B cell (primary cell): ENCODE data around the gene ESYT1. TPM values are rescaled to one million over a fixed set of nuclear protein-coding genes. Genes with fewer than 3 reads are reported as not detected.
A peak's percentile ranks its signal among the peaks of the same experiment; 100 is the strongest.

Experiments
- ATAC-seq: fragments of 200-7000 bp; cut with Tn5 transposase; one replicate; pipeline ENCODE4 v1.10.0; 2021; ENCODE audit warnings: low read depth, mild to moderate bottlenecking, moderate number of reproducible peaks, moderate library complexity
- CTCF ChIA-PET: fragments of 350-600 bp; sonication (Branson Sonifier 250); formaldehyde crosslinking; loops from one replicate; lab custom pipeline; 2021; ENCODE audit warnings: antibody characterized with exemption, inconsistent platforms; lab: Charles Lee
- POLR2A ChIA-PET: fragments of 350-600 bp; sonication (Branson Sonifier 250); formaldehyde crosslinking; loops from one replicate; lab custom pipeline; 2021; ENCODE audit warnings: antibody characterized with exemption; lab: Charles Lee
- DNase-seq: peaks from one replicate; pipeline ENCODE4 v3.0.0; 2013
- H2AFZ ChIP-seq: 2 replicates; pipeline ENCODE4 v1.6.1; 2012; ENCODE audit warnings: mild to moderate bottlenecking, low read depth, low read length; ENCODE audit not compliant: insufficient read depth, poor library complexity, severe bottlenecking
- H3K27ac ChIP-seq, 2 donors: 1 replicate in 1 of 2; 2 replicates in 1 of 2; pipeline ENCODE4 v1.5.1; 2012 to 2013; ENCODE audit warnings: low read length in 2 of 2, mild to moderate bottlenecking in 2 of 2, moderate library complexity in 1 of 2
- H3K27me3 ChIP-seq, 4 experiments: fragments of 200-600 bp in 1 of 4; sonication (generic) in 1 of 4; replicated peaks in 1 of 4; 1 replicate in 2 of 4; 2 replicates in 2 of 4; pipeline versions ENCODE4 v1.6.1 to v1.7.0; 2013 to 2016; ENCODE audit warnings: low read length in 3 of 4, mild to moderate bottlenecking in 2 of 4, mixed read lengths in 1 of 4, moderate library complexity in 1 of 4; ENCODE audit not compliant: insufficient read depth in 4 of 4, control insufficient read depth in 3 of 4; ENCODE audit errors: control extremely low read depth in 1 of 4
- H3K36me3 ChIP-seq, 2 experiments: replicated peaks in 1 of 2; 1 replicate in 1 of 2; 2 replicates in 1 of 2; pipeline versions ENCODE4 v1.6.1 to v1.7.1; 2013; ENCODE audit warnings: low read length in 1 of 2; ENCODE audit not compliant: insufficient read depth in 2 of 2, control insufficient read depth in 1 of 2; ENCODE audit errors: control extremely low read depth in 1 of 2, extremely low read depth in 1 of 2
- H3K4me1 ChIP-seq, 2 donors: fragments of 200-600 bp in 1 of 2; sonication (generic) in 1 of 2; 1 replicate in 1 of 2; 2 replicates in 1 of 2; pipeline versions ENCODE4 v1.5.1 to v1.6.1; 2013 to 2017; ENCODE audit warnings: low read length in 2 of 2; ENCODE audit not compliant: control insufficient read depth in 2 of 2, insufficient read depth in 2 of 2
- H3K4me2 ChIP-seq: replicated peaks from 2 replicates; pipeline ENCODE3; 2012; ENCODE audit warnings: mild to moderate bottlenecking, low read depth, low read length; ENCODE audit not compliant: poor library complexity, severe bottlenecking
- H3K4me3 ChIP-seq, 5 experiments: fragments of 200-600 bp in 1 of 5; sonication (generic) in 1 of 5; 1 replicate in 3 of 5; 2 replicates in 2 of 5; pipeline versions ENCODE4 v1.5.1 to v1.7.0; 2011 to 2016; ENCODE audit warnings: low read length in 4 of 5, mild to moderate bottlenecking in 4 of 5, low read depth in 2 of 5, control low read depth in 1 of 5, moderate library complexity in 1 of 5; ENCODE audit not compliant: insufficient read depth in 1 of 5; ENCODE audit errors: control extremely low read depth in 1 of 5, extremely low read depth in 1 of 5
- H3K79me2 ChIP-seq: fragments of 200-600 bp; sonication (generic); one replicate; pipeline ENCODE4 v1.6.0; 2016; ENCODE audit warnings: low read length; ENCODE audit not compliant: control insufficient read depth, insufficient read depth
- H3K9ac ChIP-seq: fragments of 200-600 bp; sonication (generic); 2 replicates; pipeline ENCODE4 v1.6.1; 2017; ENCODE audit warnings: mild to moderate bottlenecking, low read length, moderate library complexity
- H3K9me3 ChIP-seq, 3 donors: one replicate each; pipeline versions ENCODE4 v1.6.1 to v1.7.1; 2013; ENCODE audit warnings: low read length in 2 of 3; ENCODE audit not compliant: control insufficient read depth in 2 of 3, insufficient read depth in 1 of 3; ENCODE audit errors: control extremely low read depth in 1 of 3
- H4K20me1 ChIP-seq: 2 replicates; pipeline ENCODE4 v1.6.0; 2012; ENCODE audit warnings: mild to moderate bottlenecking, low read length; ENCODE audit not compliant: insufficient read depth, control insufficient read depth, poor library complexity, severe bottlenecking
- H3K27ac Mint-ChIP-seq: one replicate; pipeline ENCODE4 v1.8.0; 2021; ENCODE audit warnings: mixed read lengths
- H3K27me3 Mint-ChIP-seq: one replicate; pipeline ENCODE4 v1.8.0; 2021; ENCODE audit warnings: mixed read lengths
- H3K4me1 Mint-ChIP-seq: one replicate; pipeline ENCODE4 v1.8.0; 2021; ENCODE audit warnings: mixed read lengths
- H3K4me3 Mint-ChIP-seq: one replicate; pipeline ENCODE4 v1.8.0; 2021; ENCODE audit warnings: mixed read lengths
- H3K9me3 Mint-ChIP-seq: one replicate; pipeline ENCODE4 v1.8.0; 2022; ENCODE audit warnings: mixed read lengths; ENCODE audit not compliant: insufficient read depth
- CTCF ChIP-seq: fragments of 200-600 bp; IDR thresholded peaks from one replicate; pipeline ENCODE4 v1.8.0; 2022; ENCODE audit warnings: antibody characterized with exemption, mild to moderate bottlenecking
- EZH2 ChIP-seq: IDR thresholded peaks from 2 replicates; pipeline ENCODE4 v1.6.1; 2012; ENCODE audit warnings: borderline replicate concordance, low read depth, mild to moderate bottlenecking, moderate library complexity, low read length; ENCODE audit not compliant: insufficient read depth, poor library complexity, severe bottlenecking
- WGBS: methylation state at CpG from one replicate; pipeline ENCODE4 v1.1.5; 2013; ENCODE audit warnings: missing lambda C conversion rate; ENCODE audit not compliant: insufficient coverage; 5-methylcytosine and 5-hydroxymethylcytosine counted together
- intact Hi-C: fragments of 100-400 bp; cut with micrococcal nuclease; formaldehyde crosslinking; loops from one replicate; pipeline ENCODE4 v1.10.0; 2022
- polyA plus RNA-seq: library from polyadenylated mRNA; depleted of rRNA; stranded (reverse); fragments of >200 nt; gene quantifications from 2 replicates; pipeline ENCODE4 v1.2.3, GENCODE V29; 2012
- total RNA-seq, 2 donors: library from RNA; stranded (reverse); fragments of 120-200 nt in 1 of 2; gene quantifications; 1 replicate in 1 of 2; 2 replicates in 1 of 2; pipeline versions ENCODE4 v1.2.3 to v1.2.4, GENCODE V29; 2013 to 2022

The ESYT1 gene
- total and polyA plus RNA-seq, 2 donors (not counting 1 experiment from before 2014, with no cell fraction given), result 154 to 162 TPM

DNA sequence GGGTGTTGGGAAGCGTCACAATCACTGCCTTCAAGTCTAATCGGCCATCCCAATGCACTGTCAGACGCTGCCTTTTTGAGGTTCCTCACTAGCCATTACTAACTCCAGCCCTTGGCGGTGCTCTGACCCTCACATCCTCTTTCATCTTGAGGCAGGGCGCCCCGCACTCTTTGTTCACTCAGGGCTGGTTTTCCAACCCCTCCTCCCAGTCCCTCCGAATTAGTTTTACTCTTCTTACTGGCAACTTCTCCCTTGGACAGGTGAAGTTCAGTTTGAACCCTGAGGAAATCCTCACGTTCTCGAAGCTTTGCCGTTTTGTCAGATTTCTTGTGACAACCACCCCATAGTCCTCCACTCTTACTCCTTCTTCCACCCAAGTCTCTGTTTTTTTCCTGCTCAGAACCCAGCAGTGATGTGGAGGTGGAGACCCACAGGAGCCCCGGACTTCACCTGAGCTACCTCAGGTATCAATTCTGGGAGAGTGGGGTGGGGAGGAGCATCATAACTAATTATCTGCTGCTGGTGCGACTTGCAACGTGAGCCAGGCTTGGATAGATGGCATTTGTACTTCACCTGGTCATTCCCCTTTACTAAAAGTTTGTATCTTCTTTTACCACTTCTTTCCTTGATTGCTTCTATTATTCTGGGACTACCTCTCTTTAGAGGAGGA, 9.2 kb upstream of the ESYT1 start:
- Mint-ChIP-seq H3K9me3 (no peaks in the 10 kb centered on the region), H3K27ac (peak overlapping the region; percentile 99), H3K4me1 (peaks cover 38% of the 10 kb centered on the region), H3K27me3 (no peaks in the 10 kb centered on the region), H3K4me3 (peak overlapping the region; percentile 99)
- Histone ChIP-seq H3K4me3 (peak overlapping the region; percentile 66 to 97 (median 75)), H3K4me2 (peak overlapping the region; percentile 85), H3K9ac (peak overlapping the region; percentile 79), H3K36me3 (peaks cover 0 to 31% of the 10 kb centered on the region in 2 experiments), H3K79me2 (peaks cover 55% of the 10 kb centered on the region), H2AFZ (peak overlapping the region; percentile 79), H3K9me3 (no peaks in the 10 kb centered on the region), H3K27me3 (no peaks in the 10 kb centered on the region), H3K27ac (peak overlapping the region; percentile 85 to 94), H3K4me1 (peaks cover 17 to 30% of the 10 kb centered on the region in 2 donors), H4K20me1 (peaks cover 4% of the 10 kb centered on the region)
- intact Hi-C loops, result loop anchor here (1.0 to 5.0 kb wide), 20 partner anchors 7 to 1633 kb away; partner anchors contain the start of genes ANKRD52, CDK4, COQ10A and CS
- ATAC-seq (no peak), DNase-seq (no peak)
- TF ChIP-seq CTCF (no peak), EZH2 (no peak)
- ChIA-PET CTCF (interaction anchor here (0.6 to 13.8 kb wide), 40 partner anchors 9 to 992 kb away, joined by 3 to 247 read pairs (median 4); partner anchors contain the start of genes ANKRD52, CNPY2, ERBB3 and ESYT1), POLR2A (interaction anchor here (0.6 to 4.4 kb wide), 15 partner anchors 9 to 381 kb away, joined by 3 to 49 read pairs (median 6); partner anchors contain the start of genes ANKRD52, ESYT1, MYL6 and MYL6B)
- WGBS, result under 1% methylated on average over 7 of the region's 13 CpGs
